Measurements from ENCODE around the gene PEAK1.

The PEAK1 gene

DNA sequence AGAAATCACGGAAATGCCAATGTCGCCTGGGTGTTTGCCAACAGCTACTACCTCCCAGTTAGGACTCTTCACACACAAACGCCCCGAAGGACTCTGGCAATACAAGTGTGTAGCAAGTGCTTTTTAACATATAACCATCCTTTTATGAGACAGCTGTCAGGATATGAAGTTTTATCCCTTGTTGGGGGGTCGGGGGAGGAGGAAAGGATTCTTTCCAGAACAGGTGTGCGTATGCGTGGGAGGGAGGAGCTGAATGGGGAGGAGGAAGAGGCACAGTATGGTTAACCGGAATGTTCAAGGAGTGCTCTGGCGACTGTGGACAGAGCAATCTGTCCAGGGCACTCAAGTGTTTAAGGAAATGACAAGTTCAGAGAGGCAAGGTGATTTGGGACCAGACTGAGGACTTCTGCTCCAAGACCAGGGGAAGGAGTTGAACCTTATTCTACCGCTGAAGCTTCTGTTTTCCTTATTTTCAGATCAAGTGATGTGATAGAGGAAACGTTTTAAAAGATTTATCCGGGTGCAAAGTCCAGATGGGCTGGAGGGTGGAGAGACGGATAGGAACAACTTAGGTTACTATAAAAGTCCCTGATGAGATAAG is 350.3 kb downstream of the PEAK1 start:
- peak overlapping the region; percentile 73 for H3K4me3 ChIP-seq (ENCODE audit: control insufficient read depth, low read depth, low read length)
- TF ChIP-seq, protein P1, sequence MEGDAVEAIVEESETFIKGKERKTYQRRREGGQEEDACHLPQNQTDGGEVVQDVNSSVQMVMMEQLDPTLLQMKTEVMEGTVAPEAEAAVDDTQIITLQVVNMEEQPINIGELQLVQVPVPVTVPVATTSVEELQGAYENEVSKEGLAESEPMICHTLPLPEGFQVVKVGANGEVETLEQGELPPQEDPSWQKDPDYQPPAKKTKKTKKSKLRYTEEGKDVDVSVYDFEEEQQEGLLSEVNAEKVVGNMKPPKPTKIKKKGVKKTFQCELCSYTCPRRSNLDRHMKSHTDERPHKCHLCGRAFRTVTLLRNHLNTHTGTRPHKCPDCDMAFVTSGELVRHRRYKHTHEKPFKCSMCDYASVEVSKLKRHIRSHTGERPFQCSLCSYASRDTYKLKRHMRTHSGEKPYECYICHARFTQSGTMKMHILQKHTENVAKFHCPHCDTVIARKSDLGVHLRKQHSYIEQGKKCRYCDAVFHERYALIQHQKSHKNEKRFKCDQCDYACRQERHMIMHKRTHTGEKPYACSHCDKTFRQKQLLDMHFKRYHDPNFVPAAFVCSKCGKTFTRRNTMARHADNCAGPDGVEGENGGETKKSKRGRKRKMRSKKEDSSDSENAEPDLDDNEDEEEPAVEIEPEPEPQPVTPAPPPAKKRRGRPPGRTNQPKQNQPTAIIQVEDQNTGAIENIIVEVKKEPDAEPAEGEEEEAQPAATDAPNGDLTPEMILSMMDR (conservative IDR thresholded peaks at IDR 0.05; ENCODE audit: control insufficient read depth, insufficient read depth, low read depth, low read length) = no peak
- DNase-seq (ENCODE audit: low read depth) = no peak

DNA sequence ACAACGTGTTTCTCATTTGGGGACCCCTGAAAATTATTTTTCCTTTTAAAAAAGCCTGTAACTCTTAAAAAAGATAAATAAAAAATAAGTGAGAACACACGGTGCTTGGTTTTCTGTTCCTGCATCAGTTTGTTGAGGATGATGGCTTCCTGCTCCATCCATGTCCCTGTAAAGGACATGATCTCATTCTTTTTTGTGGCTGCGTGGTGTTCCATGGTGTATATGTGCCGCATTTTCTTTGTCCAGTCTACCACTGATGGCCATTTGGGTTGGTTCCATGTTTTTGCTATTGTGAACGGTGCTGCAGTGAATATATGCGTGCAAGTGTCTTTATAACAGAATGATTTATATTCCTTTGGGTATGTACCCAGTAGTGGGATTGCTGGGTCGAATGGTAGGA is 351.3 kb downstream of the PEAK1 start:
- no peak for DNase-seq (ENCODE audit: low read depth)
- TF ChIP-seq, protein P1 (conservative IDR thresholded peaks at IDR 0.05; ENCODE audit: control insufficient read depth, insufficient read depth, low read depth, low read length) = no peak
- no peak overlapping the region for H3K4me3 ChIP-seq (ENCODE audit: control insufficient read depth, low read depth, low read length)

DNA sequence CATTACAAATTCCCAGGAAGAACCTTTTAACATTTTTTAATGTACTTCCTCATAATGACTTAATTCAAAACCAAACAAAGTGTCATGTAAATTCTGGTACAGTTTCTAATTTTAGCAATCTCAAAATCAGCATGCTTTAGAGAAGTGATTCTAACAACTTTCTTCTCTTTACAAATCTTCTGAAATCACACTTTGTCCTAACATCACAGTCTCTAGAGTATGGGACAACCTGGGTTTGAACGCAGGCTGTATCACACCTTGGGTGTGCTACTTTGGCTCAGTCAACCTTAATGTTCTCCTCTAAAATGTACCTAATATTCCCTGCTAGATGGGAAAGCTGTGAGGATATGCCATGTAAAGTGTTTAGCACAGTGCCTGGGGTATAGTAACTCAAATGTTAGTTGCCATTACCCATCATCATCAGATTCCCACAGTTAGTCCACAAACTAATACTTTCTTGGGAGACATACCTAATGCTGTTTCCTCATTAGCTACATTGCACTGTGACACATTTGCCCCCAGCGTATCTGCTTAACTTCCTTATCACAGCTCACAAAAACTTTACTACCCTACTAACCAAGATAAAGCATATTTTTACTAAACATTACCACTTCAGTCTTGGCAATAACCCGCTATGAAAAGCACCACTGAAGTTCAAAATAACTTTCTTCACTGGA is 352.1 kb downstream of the PEAK1 start:
- H3K4me3 ChIP-seq (ENCODE audit: control insufficient read depth, low read depth, low read length) = no peak overlapping the region
- DNase-seq (ENCODE audit: low read depth) = no peak
- TF ChIP-seq, protein P1 (conservative IDR thresholded peaks at IDR 0.05; ENCODE audit: control insufficient read depth, insufficient read depth, low read depth, low read length) = no peak

DNA sequence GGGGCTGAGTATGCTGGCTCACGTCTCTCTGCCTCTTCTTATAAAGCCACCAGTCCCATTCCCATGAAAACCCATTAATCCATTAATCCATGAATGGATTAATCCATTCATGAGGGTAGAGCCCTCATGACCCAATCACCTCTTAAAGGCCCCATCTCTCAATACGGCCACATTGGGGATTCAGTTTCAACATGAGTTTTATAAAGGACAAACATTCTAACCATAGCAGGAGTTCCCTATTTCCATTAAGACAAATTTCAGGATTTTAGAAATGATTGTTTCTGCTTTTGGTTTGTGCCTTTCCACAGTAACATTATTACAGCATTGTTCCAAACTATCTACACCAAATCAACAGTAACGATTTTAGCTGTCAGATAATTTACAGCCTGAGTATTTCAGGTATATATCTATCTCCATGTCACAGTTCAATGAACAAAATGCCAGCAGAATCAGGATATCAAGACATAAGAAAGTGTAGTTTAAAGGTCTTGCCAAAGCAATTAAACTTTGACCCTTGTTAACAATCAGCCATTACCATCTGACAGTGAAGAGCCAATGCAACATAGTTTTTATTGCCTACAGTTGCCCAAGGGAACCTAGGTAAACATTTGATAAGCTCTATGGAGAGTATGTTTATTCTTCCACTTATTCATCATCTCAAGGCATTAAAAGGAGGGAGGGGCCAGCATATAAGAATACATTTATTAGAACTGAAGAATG is 352.8 kb downstream of the PEAK1 start:
- no peak overlapping the region for H3K4me3 ChIP-seq (ENCODE audit: control insufficient read depth, low read depth, low read length)
- no peak for DNase-seq (ENCODE audit: low read depth)
- TF ChIP-seq, protein P1 (conservative IDR thresholded peaks at IDR 0.05; ENCODE audit: control insufficient read depth, insufficient read depth, low read depth, low read length) = no peak

DNA sequence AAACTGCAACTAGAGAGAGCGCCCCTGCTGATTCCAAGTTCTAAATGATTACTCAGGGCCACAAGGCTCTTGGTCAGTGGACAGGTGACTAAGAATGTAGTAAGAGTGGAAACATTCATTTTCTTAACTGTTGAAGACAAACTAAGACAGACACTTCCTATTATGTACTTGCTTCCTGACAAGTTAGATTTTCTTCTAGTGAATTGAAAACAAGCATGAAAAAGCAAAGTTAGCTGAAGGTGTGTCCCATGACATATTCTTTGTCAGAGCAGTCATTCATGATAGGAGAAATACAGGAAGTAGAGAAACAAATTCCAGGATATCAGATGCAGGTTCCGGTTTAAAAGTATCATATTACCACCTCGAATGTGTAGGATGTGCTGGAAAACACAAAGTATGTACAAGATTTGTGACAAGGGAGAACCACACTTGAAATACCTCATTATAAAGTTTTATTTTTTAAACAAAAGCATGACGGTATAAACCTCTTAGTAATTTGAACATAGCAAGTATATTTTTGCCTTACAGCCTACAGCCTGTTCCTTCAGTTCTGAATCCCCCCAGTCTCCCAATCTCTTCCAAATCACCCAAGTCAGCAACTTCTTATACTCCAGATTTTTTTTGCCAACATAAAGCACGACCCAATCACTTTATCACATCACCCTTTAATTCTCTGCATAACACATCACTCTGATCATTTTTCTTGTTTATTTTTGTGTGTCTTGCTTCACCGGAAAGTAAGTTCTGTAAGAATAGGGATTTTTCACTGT is 355.2 kb downstream of the PEAK1 start:
- no peak overlapping the region for H3K4me3 ChIP-seq (ENCODE audit: control insufficient read depth, low read depth, low read length)
- peak; percentile 73 for DNase-seq (ENCODE audit: low read depth)
- TF ChIP-seq, protein P1 (conservative IDR thresholded peaks at IDR 0.05; ENCODE audit: control insufficient read depth, insufficient read depth, low read depth, low read length) = no peak

DNA sequence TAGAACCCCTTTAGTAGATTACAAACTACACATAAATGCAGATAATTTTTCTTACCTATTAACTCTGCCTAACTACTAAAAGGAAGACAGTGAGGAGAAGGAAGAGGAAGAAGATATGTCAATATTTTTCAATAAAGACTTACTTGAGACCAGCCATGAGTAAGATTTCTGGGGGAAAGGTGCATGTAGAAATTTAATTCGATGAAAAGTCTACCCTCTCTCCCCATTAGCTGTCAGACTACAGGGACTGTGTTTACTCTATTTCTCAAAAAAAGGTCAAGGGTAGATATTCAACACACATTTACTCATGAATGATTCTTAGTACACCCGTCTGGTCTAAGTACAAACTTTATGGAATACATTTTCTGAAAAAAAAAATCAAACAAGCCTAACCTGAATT is 355.8 kb downstream of the PEAK1 start:
- no peak overlapping the region for H3K4me3 ChIP-seq (ENCODE audit: control insufficient read depth, low read depth, low read length)
- DNase-seq (ENCODE audit: low read depth) = no peak
- TF ChIP-seq, protein P1 (conservative IDR thresholded peaks at IDR 0.05; ENCODE audit: control insufficient read depth, insufficient read depth, low read depth, low read length) = no peak
